HG03135 (cell line): ENCODE results near the gene TRIM40.

ENCODE experiments used
- ATAC-seq: cut with Tn5 transposase; IDR thresholded peaks from one replicate; pipeline ENCODE4 v1.9.1; 2021; ENCODE audit warnings: mild to moderate bottlenecking, moderate library complexity; ENCODE audit not compliant: unreplicated experiment

The TRIM40 gene

GRCh38 chr6:30194797-30195690 is 59.1 kb downstream of the TRIM40 start:
- no peak for ATAC-seq

DNA sequence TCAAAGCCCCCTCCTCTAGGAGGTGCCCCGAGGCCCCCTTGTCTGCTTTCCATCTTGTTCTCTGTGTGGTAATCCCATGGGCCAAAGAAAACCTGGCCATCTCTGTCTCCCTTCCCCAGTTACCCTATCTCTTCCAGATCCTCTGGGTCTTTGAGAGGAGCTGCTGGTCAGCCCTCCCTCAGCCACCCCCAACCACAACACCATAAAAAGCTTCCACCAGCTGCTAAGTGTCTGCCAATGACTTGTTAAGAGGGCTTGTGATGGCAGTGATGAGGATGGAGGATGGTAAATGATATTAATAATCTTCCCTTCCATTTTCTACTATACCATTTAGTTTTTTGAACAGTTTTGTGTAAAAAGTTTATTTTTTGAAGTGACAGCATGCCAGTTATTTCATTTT is 60.0 kb downstream of the TRIM40 start:
- no peak for ATAC-seq

DNA sequence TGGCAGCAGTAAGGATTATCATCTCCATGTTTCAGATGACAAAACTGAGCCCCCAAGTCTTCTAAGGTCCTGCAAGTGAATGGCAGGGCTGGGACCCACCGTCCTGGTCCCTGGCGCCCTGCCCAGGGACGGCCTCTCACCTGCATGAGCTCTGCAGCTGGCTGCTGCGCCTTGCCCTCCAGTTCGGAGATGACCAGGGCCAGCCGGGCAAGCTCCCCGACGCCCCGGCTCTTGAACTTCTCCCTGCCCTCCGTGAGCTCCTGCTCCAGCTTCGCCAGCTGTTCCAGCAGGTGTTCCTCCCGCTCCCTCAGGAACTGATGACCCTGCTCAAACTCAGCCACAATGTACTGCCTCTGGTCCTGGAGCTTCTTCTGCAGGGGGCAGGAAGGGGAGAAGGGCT is 60.4 kb downstream of the TRIM40 start:
- no peak for ATAC-seq
